ENCODE results near the gene GPS2.
"Not testable (repeated sequence)": the region's sequence is repeated elsewhere in the genome, so short reads cannot be mapped to it uniquely, and the experiment has no call there.

Gene GPS2

DNA sequence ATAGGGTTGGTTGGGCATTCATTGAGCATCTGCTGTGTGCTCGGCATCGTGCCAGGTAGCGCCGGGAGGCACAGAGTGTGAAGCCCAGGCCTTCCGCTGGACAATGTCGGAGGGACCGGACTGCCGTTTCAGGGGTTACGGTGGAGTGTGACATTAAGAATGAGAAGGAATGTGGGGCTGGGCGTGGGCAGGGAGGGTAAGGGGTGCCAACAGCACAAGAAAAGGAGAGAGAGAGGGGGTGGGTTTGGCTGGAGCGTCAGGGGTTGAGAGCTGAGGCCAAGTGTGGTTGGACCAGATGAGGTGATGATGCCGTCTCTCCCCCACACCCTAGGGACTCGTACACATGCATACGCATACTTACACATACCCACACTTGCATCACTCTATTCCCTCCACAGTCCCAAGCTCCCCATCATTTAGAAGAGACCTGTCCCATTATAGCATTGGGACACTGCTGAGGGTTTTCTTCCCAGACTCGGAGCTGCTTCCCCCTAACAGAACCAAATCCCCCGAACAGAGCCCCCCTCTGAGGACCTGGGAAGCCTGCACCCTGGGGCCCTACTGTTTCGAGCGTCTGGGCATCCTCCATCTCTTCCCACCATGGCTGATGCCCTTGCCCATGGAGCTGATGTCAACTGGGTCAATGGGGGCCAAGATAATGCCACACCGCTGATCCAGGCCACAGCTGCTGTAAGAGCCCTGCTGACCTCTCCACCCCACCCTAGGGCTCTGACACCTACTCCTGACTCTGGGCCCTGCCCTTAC, 33.5 kb upstream of the GPS2 start:
- H3K9me3 ChIP-seq = no peaks in the 10 kb centered on the region
- no peak overlapping the region for H3K4me3 ChIP-seq
- H3K36me3 ChIP-seq (replicated peaks) = no peaks in the 10 kb centered on the region
- no peaks in the 10 kb centered on the region for H3K4me1 ChIP-seq
- DNase-seq (ENCODE audit: low spot score in 2 of 2) = no peak
- H3K27me3 ChIP-seq (ENCODE audit: low read depth) = no peaks in the 10 kb centered on the region
- in situ Hi-C loops (cut with MboI; ENCODE audit: low sequenced_read_pairs) = loop anchor here (5.0 kb wide), 1 partner anchor 66 kb away; the partner anchor contains the start of gene SLC2A4

- Histone ChIP-seq H3K4me3 (no peak overlapping the region), H3K27me3 (ENCODE audit: low read depth) (no peaks in the 10 kb centered on the region), H3K4me1 (no peaks in the 10 kb centered on the region), H3K9me3 (no peaks in the 10 kb centered on the region), H3K36me3 (replicated peaks) (no peaks in the 10 kb centered on the region)
- no peak for DNase-seq (ENCODE audit: low spot score in 2 of 2)
- in situ Hi-C loops (cut with MboI; ENCODE audit: low sequenced_read_pairs) = loop anchor here (5.0 kb wide), 1 partner anchor 66 kb away; the partner anchor contains the start of gene SLC2A4
These were observed 32.7 kb upstream of the GPS2 start for GRCh38 chr17:7347630-7348477.

DNA sequence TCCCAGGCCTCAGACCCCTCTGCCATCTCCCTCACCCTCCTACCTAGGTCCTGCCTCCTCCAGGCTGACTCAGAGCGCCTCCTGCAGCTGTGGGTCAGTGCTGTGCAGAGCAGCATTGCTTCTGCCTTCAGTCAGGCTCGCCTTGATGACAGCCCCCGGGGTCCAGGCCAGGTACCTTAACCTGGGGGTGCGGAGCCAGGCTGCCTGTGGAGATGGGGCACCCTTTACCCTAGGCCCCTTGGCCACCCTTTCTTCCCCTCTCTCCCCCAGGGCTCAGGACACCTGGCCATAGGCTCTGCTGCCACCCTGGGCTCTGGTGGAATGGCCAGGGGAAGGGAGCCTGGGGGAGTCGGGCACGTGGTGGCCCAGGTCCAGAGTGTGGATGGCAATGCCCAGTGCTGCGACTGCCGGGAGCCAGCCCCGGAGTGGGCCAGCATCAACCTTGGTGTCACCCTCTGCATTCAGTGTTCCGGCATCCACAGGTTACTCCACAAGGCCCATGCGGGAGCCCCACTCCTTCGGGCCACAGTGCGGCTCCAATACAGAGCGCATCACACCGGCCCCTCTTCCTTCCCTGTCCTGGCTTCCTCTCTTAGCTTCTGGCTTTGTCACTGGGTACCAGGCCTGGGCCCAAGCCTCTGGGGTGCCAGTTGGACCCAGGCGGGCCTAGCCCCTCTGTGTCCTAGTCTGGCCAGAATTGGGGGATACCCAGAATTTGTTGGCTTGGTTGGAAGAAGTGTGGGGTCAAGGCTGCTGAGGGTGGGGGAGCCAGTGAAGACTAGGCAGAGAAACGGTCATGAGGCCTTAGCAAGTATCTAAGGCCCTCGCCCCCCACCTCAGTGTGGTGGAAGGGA, 31.8 kb upstream of the GPS2 start:
- no peaks in the 10 kb centered on the region for H3K36me3 ChIP-seq (replicated peaks)
- no peak overlapping the region for H3K4me3 ChIP-seq
- no peaks in the 10 kb centered on the region for H3K9me3 ChIP-seq

GRCh38 chr17:7343250-7343649, 28.1 kb upstream of the GPS2 start:
- no peaks in the 10 kb centered on the region for H3K4me1 ChIP-seq
- no peaks in the 10 kb centered on the region for H3K36me3 ChIP-seq (replicated peaks)
- no peak for DNase-seq (ENCODE audit: low spot score in 2 of 2)
- no peaks in the 10 kb centered on the region for H3K9me3 ChIP-seq
- no peak overlapping the region for H3K4me3 ChIP-seq
- no peaks in the 10 kb centered on the region; the same call in 1 of the 2 replicates for H3K27me3 ChIP-seq (ENCODE audit: low read depth)
- in situ Hi-C loops (cut with MboI; ENCODE audit: low sequenced_read_pairs) = no loop called here

More for the DNA sequence above, 31.8 kb upstream of the GPS2 start:
- no peaks in the 10 kb centered on the region for H3K4me1 ChIP-seq
- no peaks in the 10 kb centered on the region for H3K27me3 ChIP-seq (ENCODE audit: low read depth)
- in situ Hi-C loops (cut with MboI; ENCODE audit: low sequenced_read_pairs) = loop anchor here (5.0 kb wide), 1 partner anchor 65 kb away; the partner anchor contains the start of gene SLC2A4
- no peak for DNase-seq (ENCODE audit: low spot score in 2 of 2)

- DNase-seq (ENCODE audit: low spot score in 2 of 2) = no peak
- Histone ChIP-seq H3K36me3 (replicated peaks) (no peaks in the 10 kb centered on the region), H3K4me3 (no peak overlapping the region), H3K9me3 (no peaks in the 10 kb centered on the region), H3K4me1 (no peaks in the 10 kb centered on the region), H3K27me3 (ENCODE audit: low read depth) (no peaks in the 10 kb centered on the region; the same call in 1 of the 2 replicates)
- in situ Hi-C loops (cut with MboI; ENCODE audit: low sequenced_read_pairs) = no loop called here
These were observed 26.7 kb upstream of the GPS2 start for GRCh38 chr17:7341842-7342241.

GRCh38 chr17:7340179-7340578, 25.0 kb upstream of the GPS2 start:
- in situ Hi-C loops (cut with MboI; ENCODE audit: low sequenced_read_pairs) = no loop called here
- H3K4me3 ChIP-seq = no peak overlapping the region
- H3K36me3 ChIP-seq (replicated peaks) = no peaks in the 10 kb centered on the region
- no peaks in the 10 kb centered on the region for H3K9me3 ChIP-seq
- no peak for DNase-seq (ENCODE audit: low spot score in 2 of 2)
- no peaks in the 10 kb centered on the region for H3K4me1 ChIP-seq
- no peaks in the 10 kb centered on the region; the same call in 1 of the 2 replicates for H3K27me3 ChIP-seq (ENCODE audit: low read depth)

GRCh38 chr17:7337600-7337999, 22.4 kb upstream of the GPS2 start:
- H3K4me3 ChIP-seq; DNase-seq (ENCODE audit: low spot score in 2 of 2); H3K36me3 ChIP-seq (replicated peaks); H3K27me3 ChIP-seq (ENCODE audit: low read depth); H3K9me3 ChIP-seq; in situ Hi-C loops (cut with MboI; ENCODE audit: low sequenced_read_pairs); H3K4me1 ChIP-seq: not testable (repeated sequence)

DNA sequence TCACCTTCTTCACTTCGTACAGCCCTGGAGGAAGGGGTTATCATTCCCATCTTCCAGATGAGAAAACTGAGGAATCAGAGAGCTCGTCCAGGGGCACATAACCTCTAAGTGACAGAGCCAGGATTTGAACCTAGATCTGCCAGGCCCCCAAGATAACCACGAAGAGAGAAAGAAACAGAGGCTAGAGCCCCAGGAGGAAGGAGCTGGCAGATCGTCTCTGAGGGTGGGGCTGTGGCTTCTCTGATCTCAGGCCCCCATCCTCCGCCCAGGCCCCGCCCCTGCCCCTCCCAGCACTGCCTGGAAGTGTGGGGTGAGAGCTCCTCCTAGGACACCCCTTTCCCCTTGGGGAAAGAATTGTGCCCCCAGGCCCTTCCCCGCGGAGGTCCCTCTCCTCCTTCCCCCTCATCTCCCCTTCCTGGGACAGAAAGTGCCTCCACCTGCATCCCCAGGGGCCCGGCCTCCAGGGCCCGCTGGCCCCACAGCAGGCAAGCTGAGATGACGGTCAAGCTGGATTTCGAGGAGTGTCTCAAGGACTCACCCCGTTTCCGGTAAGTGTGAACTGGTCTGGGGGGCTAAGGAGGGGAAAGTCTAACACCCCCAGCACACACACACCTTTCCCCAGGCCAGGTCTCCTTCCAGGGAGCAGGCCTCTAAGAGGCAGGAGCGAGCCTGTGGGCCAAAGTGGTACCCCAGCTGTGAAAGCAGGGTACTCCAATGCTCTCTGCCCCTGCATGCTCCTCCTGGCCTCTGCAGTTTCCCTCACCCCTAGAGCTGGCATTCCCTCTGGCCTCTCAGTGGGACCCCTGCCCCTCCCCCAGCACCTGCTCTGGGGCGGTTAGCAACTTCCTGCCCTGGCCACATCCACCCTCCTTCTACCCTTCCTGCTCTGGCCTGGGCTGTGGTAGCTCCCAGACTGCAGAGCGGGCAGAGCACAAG, 21.3 kb upstream of the GPS2 start, which contains the start of gene ACAP1:
Gene ACAP1 (plus strand): TSS at position 290 of the 936 bp plus-strand sequence. CDS start 206 bp downstream, at position 496.
- H3K36me3 ChIP-seq (replicated peaks) = no peaks in the 10 kb centered on the region
- in situ Hi-C loops (cut with MboI; ENCODE audit: low sequenced_read_pairs) = no loop called here
- no peak within 1 kb of the TSS for H3K4me3 ChIP-seq
- H3K4me1 ChIP-seq = no peaks in the 10 kb centered on the region
- H3K9me3 ChIP-seq = no peaks in the 10 kb centered on the region
- no peak for DNase-seq (ENCODE audit: low spot score in 2 of 2)
- no peaks in the 10 kb centered on the region; the same call in 1 of the 2 replicates for H3K27me3 ChIP-seq (ENCODE audit: low read depth)

- H3K27me3 ChIP-seq (ENCODE audit: low read depth); H3K9me3 ChIP-seq; H3K36me3 ChIP-seq (replicated peaks); in situ Hi-C loops (cut with MboI; ENCODE audit: low sequenced_read_pairs); DNase-seq (ENCODE audit: low spot score in 2 of 2); H3K4me3 ChIP-seq; H3K4me1 ChIP-seq: not testable (repeated sequence)
These were observed 20.6 kb upstream of the GPS2 start for GRCh38 chr17:7335765-7336164.

GRCh38 chr17:7334938-7335538, 19.9 kb upstream of the GPS2 start:
- no peaks in the 10 kb centered on the region for H3K9me3 ChIP-seq
- H3K36me3 ChIP-seq (replicated peaks) = no peaks in the 10 kb centered on the region
- DNase-seq (ENCODE audit: low spot score in 2 of 2) = no peak
- H3K4me3 ChIP-seq = no peak overlapping the region
- in situ Hi-C loops (cut with MboI; ENCODE audit: low sequenced_read_pairs) = no loop called here
- peaks cover 4% of the 10 kb centered on the region; the same call in 1 of the 2 replicates for H3K4me1 ChIP-seq
- no peaks in the 10 kb centered on the region for H3K27me3 ChIP-seq (ENCODE audit: low read depth)

- DNase-seq (ENCODE audit: low spot score in 2 of 2); in situ Hi-C loops (cut with MboI; ENCODE audit: low sequenced_read_pairs); H3K4me3 ChIP-seq; H3K9me3 ChIP-seq; H3K27me3 ChIP-seq (ENCODE audit: low read depth); H3K36me3 ChIP-seq (replicated peaks): not testable (repeated sequence)
- peaks cover 10% of the 10 kb centered on the region for H3K4me1 ChIP-seq
These were observed 17.5 kb upstream of the GPS2 start for GRCh38 chr17:7332600-7333069.

DNA sequence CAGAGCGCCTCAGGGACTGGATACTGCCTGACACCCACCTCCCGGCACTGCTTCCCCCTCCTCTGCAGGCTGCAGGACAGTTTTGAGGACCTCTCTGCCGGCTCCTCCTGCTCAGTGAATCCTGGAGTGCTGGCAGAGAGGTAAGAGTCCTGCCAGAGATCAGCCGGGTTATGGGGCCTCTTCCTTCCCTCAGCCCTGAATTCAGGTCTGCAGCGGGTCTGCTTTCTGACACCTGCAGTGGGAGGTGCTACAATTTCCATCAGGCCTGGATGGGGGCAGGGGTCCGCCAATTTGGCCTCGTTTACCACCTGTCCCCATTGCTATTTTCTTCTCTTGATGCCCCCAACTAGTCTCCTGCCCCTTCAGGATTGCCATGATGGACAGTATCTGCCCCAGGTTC, 17.0 kb upstream of the GPS2 start:
- in situ Hi-C loops (cut with MboI; ENCODE audit: low sequenced_read_pairs) = no loop called here
- Histone ChIP-seq H3K4me1 (peaks cover 10% of the 10 kb centered on the region), H3K4me3 (no peak overlapping the region), H3K27me3 (ENCODE audit: low read depth) (no peaks in the 10 kb centered on the region), H3K36me3 (replicated peaks) (no peaks in the 10 kb centered on the region), H3K9me3 (no peaks in the 10 kb centered on the region)
- DNase-seq (ENCODE audit: low spot score in 2 of 2) = no peak

All from HAP-1 (cell line).